ENCODE measurements around the gene POLN.

GRCh38 chr4:2241410-2242353, at the start of gene POLN, which contains the start of gene HAUS3:
- TF ChIP-seq CTCF (conservative IDR thresholded peaks at IDR 0.05; ENCODE audit: low read length) (no peak), EZH2phosphoT487 (IDR thresholded peaks at IDR 0.05; ENCODE audit: borderline replicate concordance) (no peak)

All from Loucy (cell line).